ENCODE results near the gene DDIT3. TPM values are rescaled to one million over a fixed set of nuclear protein-coding genes. Genes with fewer than 3 reads are reported as not detected.
A peak's percentile ranks its signal among the peaks of the same experiment; 100 is the strongest.

The DDIT3 gene
- total and polyA plus RNA-seq, 2 donors (not counting 1 experiment from before 2014, with no cell fraction given), result 35.6 to 159 TPM

DNA sequence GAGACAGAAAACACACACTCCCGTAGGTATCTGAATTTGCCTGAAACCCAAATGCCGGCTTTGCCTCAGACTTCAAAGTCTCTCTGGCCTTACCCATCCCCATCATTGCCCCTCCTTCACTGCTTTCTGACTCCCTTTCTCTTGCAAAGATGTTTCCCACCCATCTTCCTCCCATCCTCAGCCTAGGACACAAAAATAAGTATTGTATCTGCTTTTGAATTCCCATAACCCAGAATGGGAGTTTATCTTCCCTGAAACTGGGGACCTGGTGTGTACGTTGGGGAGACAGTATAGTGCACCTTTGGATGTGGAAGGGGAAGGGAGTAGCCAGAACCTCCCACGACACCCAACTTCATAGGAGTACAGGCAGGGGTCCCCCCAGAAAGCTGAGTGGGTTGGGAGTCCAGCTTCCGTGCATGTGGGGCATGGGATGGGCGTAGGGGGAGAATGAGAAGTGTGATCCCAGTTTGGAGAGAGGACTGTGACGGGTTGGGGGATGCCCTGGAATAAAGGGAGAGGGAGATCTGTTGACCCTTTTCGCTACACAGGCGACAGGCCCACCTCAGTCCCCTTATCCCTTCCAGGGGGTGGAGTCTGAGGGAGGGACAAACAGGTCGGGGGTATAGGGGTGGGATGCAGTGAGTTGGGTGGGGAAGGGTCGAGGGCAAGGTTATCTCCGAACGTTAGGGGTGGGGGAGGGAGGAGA lies 29.0 kb upstream of the DDIT3 start:
- POLR2A ChIA-PET, result no interaction called here
- ATAC-seq (ENCODE audit: low read depth) (no peak), DNase-seq (no peak)
- Mint-ChIP-seq H3K27ac (no peak overlapping the region), H3K4me3 (peak overlapping the region; percentile 76), H3K9me3 (ENCODE audit: insufficient read depth) (no peaks in the 10 kb centered on the region), H3K27me3 (peaks cover 28% of the 10 kb centered on the region), H3K4me1 (peaks cover 45% of the 10 kb centered on the region)
- H3K4me3 ChIP-seq (ENCODE audit: control extremely low read depth in 1 of 5, extremely low read depth in 1 of 5, insufficient read depth in 1 of 5, low read depth in 2 of 5, low read length in 4 of 5), result peak overlapping the region in 4 of 5 experiments; percentile 33 to 66 (median 50)
- peak overlapping the region; percentile 84 for H2AFZ ChIP-seq (ENCODE audit: insufficient read depth, low read depth, low read length, poor library complexity, severe bottlenecking)
- 51% methylated on average over 10 of the region's 13 CpGs for WGBS (ENCODE audit: insufficient coverage)
- peaks cover 0 to 32% (median 10%) of the 10 kb centered on the region in 4 experiments for H3K27me3 ChIP-seq (replicated peaks in 1 of 4; ENCODE audit: control extremely low read depth in 1 of 4, control insufficient read depth in 3 of 4, insufficient read depth in 4 of 4, low read length in 3 of 4)
- H3K9me3 ChIP-seq (ENCODE audit: control extremely low read depth in 1 of 3, control insufficient read depth in 2 of 3, insufficient read depth in 1 of 3, low read length in 2 of 3), result peaks cover 0 to 4% (median 0%) of the 10 kb centered on the region in 3 donors
- peak overlapping the region; percentile 60 for H3K9ac ChIP-seq (ENCODE audit: low read length)
- intact Hi-C loops (cut with micrococcal nuclease), result no loop called here
- CTCF ChIA-PET, result no interaction called here
- H4K20me1 ChIP-seq (ENCODE audit: control insufficient read depth, insufficient read depth, low read length, poor library complexity, severe bottlenecking), result no peaks in the 10 kb centered on the region
- no peaks in the 10 kb centered on the region for H3K36me3 ChIP-seq (replicated peaks in 1 of 2; ENCODE audit: control extremely low read depth in 1 of 2, control insufficient read depth in 1 of 2, extremely low read depth in 1 of 2, insufficient read depth in 2 of 2, low read length in 1 of 2)
- TF ChIP-seq, protein P1, sequence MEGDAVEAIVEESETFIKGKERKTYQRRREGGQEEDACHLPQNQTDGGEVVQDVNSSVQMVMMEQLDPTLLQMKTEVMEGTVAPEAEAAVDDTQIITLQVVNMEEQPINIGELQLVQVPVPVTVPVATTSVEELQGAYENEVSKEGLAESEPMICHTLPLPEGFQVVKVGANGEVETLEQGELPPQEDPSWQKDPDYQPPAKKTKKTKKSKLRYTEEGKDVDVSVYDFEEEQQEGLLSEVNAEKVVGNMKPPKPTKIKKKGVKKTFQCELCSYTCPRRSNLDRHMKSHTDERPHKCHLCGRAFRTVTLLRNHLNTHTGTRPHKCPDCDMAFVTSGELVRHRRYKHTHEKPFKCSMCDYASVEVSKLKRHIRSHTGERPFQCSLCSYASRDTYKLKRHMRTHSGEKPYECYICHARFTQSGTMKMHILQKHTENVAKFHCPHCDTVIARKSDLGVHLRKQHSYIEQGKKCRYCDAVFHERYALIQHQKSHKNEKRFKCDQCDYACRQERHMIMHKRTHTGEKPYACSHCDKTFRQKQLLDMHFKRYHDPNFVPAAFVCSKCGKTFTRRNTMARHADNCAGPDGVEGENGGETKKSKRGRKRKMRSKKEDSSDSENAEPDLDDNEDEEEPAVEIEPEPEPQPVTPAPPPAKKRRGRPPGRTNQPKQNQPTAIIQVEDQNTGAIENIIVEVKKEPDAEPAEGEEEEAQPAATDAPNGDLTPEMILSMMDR (IDR thresholded peaks at IDR 0.05), result no peak
- no peak for TF ChIP-seq EZH2 (IDR thresholded peaks at IDR 0.05; ENCODE audit: borderline replicate concordance, insufficient read depth, low read depth, low read length, poor library complexity, severe bottlenecking)
- H3K27ac ChIP-seq (ENCODE audit: low read length in 2 of 2), result no peak overlapping the region
- H3K4me1 ChIP-seq (ENCODE audit: control insufficient read depth in 2 of 2, insufficient read depth in 2 of 2, low read length in 2 of 2), result peaks cover 18 to 27% of the 10 kb centered on the region in 2 donors
- peak overlapping the region; percentile 89 for H3K4me2 ChIP-seq (replicated peaks; ENCODE audit: low read depth, low read length, poor library complexity, severe bottlenecking)
- peaks cover 19% of the 10 kb centered on the region for H3K79me2 ChIP-seq (ENCODE audit: control insufficient read depth, insufficient read depth, low read length)

DNA sequence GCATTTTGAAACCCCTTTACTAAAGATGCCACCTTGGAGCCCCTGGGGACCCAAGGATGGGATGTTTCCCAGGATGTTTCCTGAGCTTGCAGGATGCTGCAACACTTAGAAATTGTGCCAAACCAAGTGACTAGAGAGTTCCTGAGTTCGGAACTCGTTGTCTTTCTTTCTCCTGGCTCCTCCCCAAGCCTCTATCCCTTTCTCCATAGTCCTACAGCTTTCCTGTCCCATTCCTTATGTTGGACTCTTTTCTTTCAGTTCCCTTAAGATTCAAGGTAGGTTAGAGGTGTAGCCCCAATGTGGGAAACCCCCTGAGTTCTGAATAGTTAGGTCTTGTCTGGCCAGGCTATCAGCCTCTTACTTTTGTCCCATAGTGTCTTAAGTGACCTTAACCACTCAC lies 28.2 kb upstream of the DDIT3 start:
- no peak overlapping the region for H3K27ac Mint-ChIP-seq
- H3K9me3 Mint-ChIP-seq (ENCODE audit: insufficient read depth), result no peaks in the 10 kb centered on the region
- Histone ChIP-seq H3K36me3 (replicated peaks in 1 of 2; ENCODE audit: control extremely low read depth in 1 of 2, control insufficient read depth in 1 of 2, extremely low read depth in 1 of 2, insufficient read depth in 2 of 2, low read length in 1 of 2) (no peaks in the 10 kb centered on the region), H3K9ac (ENCODE audit: low read length) (no peak overlapping the region), H4K20me1 (ENCODE audit: control insufficient read depth, insufficient read depth, low read length, poor library complexity, severe bottlenecking) (no peaks in the 10 kb centered on the region), H3K4me3 (ENCODE audit: control extremely low read depth in 1 of 5, extremely low read depth in 1 of 5, insufficient read depth in 1 of 5, low read depth in 2 of 5, low read length in 4 of 5) (no peak overlapping the region), H3K27me3 (replicated peaks in 1 of 4; ENCODE audit: control extremely low read depth in 1 of 4, control insufficient read depth in 3 of 4, insufficient read depth in 4 of 4, low read length in 3 of 4) (peaks cover 0 to 27% (median 10%) of the 10 kb centered on the region in 4 experiments), H2AFZ (ENCODE audit: insufficient read depth, low read depth, low read length, poor library complexity, severe bottlenecking) (no peak overlapping the region), H3K79me2 (ENCODE audit: control insufficient read depth, insufficient read depth, low read length) (peaks cover 19% of the 10 kb centered on the region), H3K9me3 (ENCODE audit: control extremely low read depth in 1 of 3, control insufficient read depth in 2 of 3, insufficient read depth in 1 of 3, low read length in 2 of 3) (peaks cover 0 to 4% (median 0%) of the 10 kb centered on the region in 3 donors), H3K4me1 (ENCODE audit: control insufficient read depth in 2 of 2, insufficient read depth in 2 of 2, low read length in 2 of 2) (peaks cover 20 to 27% of the 10 kb centered on the region in 2 donors), H3K4me2 (replicated peaks; ENCODE audit: low read depth, low read length, poor library complexity, severe bottlenecking) (no peak overlapping the region), H3K27ac (ENCODE audit: low read length in 2 of 2) (no peak overlapping the region)
- intact Hi-C loops (cut with micrococcal nuclease), result no loop called here
- H3K4me3 Mint-ChIP-seq, result peak overlapping the region; percentile 59
- no peak for TF ChIP-seq EZH2 (IDR thresholded peaks at IDR 0.05; ENCODE audit: borderline replicate concordance, insufficient read depth, low read depth, low read length, poor library complexity, severe bottlenecking)
- TF ChIP-seq, protein P1 (IDR thresholded peaks at IDR 0.05), result no peak
- peaks cover 22% of the 10 kb centered on the region for H3K27me3 Mint-ChIP-seq
- 60% methylated on average over 1 of the region's 2 CpGs for WGBS (ENCODE audit: insufficient coverage)
- peaks cover 48% of the 10 kb centered on the region for H3K4me1 Mint-ChIP-seq
- ChIA-PET POLR2A (no interaction called here), CTCF (no interaction called here)
- no peak for DNase-seq
- no peak for ATAC-seq (ENCODE audit: low read depth)

Data from B cell (primary cell).